ENCODE measurements around the gene HLA-DRB1.
"Not testable (repeated sequence)": the region's sequence is repeated elsewhere in the genome, so short reads cannot be mapped to it uniquely, and the experiment has no call there.

HLA-DRB1 gene

DNA sequence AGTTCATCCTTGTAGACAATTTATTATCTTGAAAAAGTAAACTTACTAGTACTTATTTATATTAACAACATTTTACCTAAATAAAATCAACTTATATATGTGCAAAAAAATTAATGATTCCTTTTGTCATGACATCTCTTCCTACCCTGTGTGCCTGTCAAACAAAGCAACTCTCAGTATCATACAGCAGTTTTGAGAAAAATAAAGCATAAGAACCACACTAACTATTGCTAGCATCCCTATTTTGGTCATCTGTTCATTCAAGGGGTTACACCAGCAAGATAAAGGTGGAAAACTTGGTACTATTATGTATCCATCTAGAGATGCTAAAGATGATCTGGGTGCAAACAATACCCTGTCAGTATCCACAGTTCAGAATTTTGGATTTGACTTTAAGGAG lies 7.4 kb upstream of the HLA-DRB1 start:
- H3K4me1 ChIP-seq (ENCODE audit: insufficient read depth, low read length): no peaks in the 10 kb centered on the region
- no peaks in the 10 kb centered on the region for H3K9me3 ChIP-seq (ENCODE audit: control insufficient read depth, insufficient read depth, low read length)
- H3K9ac ChIP-seq (ENCODE audit: low read depth, low read length): no peak overlapping the region
- no peaks in the 10 kb centered on the region for H3K36me3 ChIP-seq (ENCODE audit: insufficient read depth, low read length)

- not testable (repeated sequence) for H3K36me3 ChIP-seq (ENCODE audit: insufficient read depth, low read length); H3K9me3 ChIP-seq (ENCODE audit: control insufficient read depth, insufficient read depth, low read length); H3K4me1 ChIP-seq (ENCODE audit: insufficient read depth, low read length); H3K9ac ChIP-seq (ENCODE audit: low read depth, low read length)
Observed at GRCh38 chr6:32590713-32591112, 1.1 kb upstream of the HLA-DRB1 start.

DNA sequence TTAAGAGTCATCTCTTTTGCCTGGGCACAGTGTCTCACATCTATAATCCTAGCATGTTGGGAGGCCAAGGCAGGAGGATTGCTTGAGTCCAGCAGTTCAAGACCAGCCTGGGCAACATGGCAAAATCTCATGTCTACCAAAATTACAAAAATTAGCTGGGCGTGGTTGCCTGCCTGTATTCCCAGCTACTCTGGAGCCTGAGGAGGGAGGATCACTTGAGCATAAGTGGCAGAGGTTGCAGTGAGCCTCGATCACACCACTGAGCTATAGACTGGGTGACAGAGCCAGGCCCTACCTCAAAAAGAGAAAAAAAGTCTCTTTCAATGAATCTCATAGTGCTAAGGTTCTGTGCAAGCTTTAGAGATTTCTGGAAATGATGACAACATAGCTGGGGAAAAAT lies 1.5 kb downstream of the HLA-DRB1 start:
- no peaks in the 10 kb centered on the region for H3K9me3 ChIP-seq (ENCODE audit: control insufficient read depth, insufficient read depth, low read length)
- H3K36me3 ChIP-seq (ENCODE audit: insufficient read depth, low read length): no peaks in the 10 kb centered on the region
- H3K4me1 ChIP-seq (ENCODE audit: insufficient read depth, low read length): no peaks in the 10 kb centered on the region

DNA sequence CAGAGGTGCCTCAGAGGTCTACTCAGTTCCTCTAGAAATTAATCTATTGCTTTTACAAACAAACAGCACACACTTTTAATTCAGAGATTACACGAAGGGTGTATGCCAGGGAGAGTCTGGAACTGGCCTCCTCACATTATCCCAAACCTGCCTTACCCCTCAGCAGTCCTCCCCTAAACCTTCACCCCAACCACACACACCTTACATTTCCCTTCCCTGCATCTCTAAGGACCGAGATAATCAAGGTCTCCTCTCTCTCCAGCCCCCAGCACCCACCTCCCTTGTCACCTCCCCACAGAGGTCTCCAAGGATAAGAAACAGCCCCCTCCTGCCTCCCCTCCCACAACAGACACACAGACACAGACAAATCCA lies 6.1 kb downstream of the HLA-DRB1 start:
- no peaks in the 10 kb centered on the region for H3K36me3 ChIP-seq (ENCODE audit: insufficient read depth, low read length)
- H3K9me3 ChIP-seq (ENCODE audit: control insufficient read depth, insufficient read depth, low read length): no peaks in the 10 kb centered on the region
- no peak overlapping the region for H3K9ac ChIP-seq (ENCODE audit: low read depth, low read length)
- H3K4me1 ChIP-seq (ENCODE audit: insufficient read depth, low read length): no peaks in the 10 kb centered on the region

More for the DNA sequence above, 1.5 kb downstream of the HLA-DRB1 start:
- no peak overlapping the region for H3K9ac ChIP-seq (ENCODE audit: low read depth, low read length)

DNA sequence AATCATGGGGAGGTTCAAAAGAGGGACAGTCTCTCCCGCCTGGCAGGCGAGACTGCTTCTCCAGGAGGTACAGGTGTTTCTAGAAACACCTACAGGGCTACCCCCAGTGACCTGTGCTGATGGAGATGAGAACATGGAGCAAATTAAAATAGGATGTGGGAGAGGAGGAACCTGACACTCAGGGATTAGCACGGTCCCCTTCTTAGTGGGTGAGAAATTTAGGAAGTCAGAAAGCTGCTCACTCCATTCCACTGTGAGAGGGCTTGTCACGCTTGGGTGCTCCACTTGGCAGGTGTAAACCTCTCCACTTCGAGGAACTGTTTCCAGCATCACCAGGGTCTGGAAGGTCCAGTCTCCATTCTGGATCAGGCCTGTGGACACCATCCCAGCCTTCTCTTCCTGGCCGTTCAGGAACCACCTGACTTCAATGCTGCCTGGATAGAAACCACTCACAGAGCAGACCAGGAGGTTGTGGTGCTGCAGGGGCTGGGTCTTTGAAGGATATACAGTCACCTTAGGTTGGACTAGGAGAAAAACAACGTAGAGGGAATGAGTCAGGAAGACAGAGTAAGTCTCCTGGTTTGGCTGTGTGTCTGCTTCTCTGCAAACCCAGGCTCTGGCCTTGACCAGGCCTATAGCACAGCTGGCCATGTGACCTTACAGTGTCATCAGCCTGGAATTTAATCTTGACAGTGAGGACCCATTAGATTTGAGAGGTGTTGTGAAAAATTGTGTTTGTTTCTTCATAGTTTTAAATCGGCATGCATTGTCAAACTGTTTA lies 8.1 kb downstream of the HLA-DRB1 start:
- H3K36me3 ChIP-seq (ENCODE audit: insufficient read depth, low read length): no peaks in the 10 kb centered on the region
- no peaks in the 10 kb centered on the region for H3K9me3 ChIP-seq (ENCODE audit: control insufficient read depth, insufficient read depth, low read length)
- no peaks in the 10 kb centered on the region for H3K4me1 ChIP-seq (ENCODE audit: insufficient read depth, low read length)
- no peak overlapping the region for H3K9ac ChIP-seq (ENCODE audit: low read depth, low read length)

- H3K4me1 ChIP-seq (ENCODE audit: insufficient read depth, low read length): no peaks in the 10 kb centered on the region
- no peak overlapping the region for H3K9ac ChIP-seq (ENCODE audit: low read depth, low read length)
- no peaks in the 10 kb centered on the region for H3K9me3 ChIP-seq (ENCODE audit: control insufficient read depth, insufficient read depth, low read length)
- no peaks in the 10 kb centered on the region for H3K36me3 ChIP-seq (ENCODE audit: insufficient read depth, low read length)
Observed at GRCh38 chr6:32580593-32580992, 9.1 kb downstream of the HLA-DRB1 start.

DNA sequence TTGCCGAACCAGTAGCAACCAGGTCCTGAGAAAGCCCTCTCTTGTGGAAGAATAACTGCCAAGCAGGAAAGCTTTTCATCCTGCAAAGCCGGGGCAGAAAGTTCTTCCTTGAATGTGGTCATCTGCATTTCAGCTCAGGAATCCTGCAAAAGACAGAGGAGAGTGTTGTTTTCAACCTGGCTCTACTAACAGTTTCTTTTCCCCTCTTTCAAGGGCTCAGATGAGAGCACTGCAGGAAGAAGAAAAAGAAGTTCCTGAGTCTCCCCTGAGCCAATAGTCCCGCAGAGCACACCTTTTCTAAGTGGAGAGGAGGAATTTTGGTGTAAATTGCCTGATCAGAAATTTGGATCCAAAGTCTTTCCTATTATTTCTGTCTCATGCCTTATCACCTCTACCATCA lies 10.7 kb downstream of the HLA-DRB1 start:
- Histone ChIP-seq H3K4me1 (ENCODE audit: insufficient read depth, low read length) (no peaks in the 10 kb centered on the region), H3K9ac (ENCODE audit: low read depth, low read length) (no peak overlapping the region), H3K9me3 (ENCODE audit: control insufficient read depth, insufficient read depth, low read length) (no peaks in the 10 kb centered on the region), H3K36me3 (ENCODE audit: insufficient read depth, low read length) (no peaks in the 10 kb centered on the region)

- not testable (repeated sequence) for H3K4me1 ChIP-seq (ENCODE audit: insufficient read depth, low read length); H3K9ac ChIP-seq (ENCODE audit: low read depth, low read length); H3K36me3 ChIP-seq (ENCODE audit: insufficient read depth, low read length); H3K9me3 ChIP-seq (ENCODE audit: control insufficient read depth, insufficient read depth, low read length)
Observed at GRCh38 chr6:32577493-32577892, 12.2 kb downstream of the HLA-DRB1 start.

DNA sequence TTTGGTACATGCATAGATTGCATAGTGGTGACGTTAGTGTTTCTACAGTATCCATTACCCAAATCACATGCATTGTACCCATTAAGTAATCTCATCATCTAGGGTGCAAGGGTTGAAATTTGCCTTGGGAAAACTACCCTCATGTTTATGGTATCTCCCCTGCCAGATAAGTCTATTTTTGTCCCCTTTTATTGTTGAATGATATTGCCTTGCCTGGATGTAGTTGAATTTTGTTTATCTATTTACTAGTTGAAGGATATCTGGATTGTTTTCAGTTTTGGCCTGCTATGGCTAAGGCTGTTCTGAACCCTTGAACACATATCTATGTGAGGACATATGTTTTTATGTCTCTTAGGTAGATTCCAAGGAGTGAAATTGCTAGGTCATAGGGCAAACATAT lies 13.4 kb downstream of the HLA-DRB1 start:
- Histone ChIP-seq H3K9me3 (ENCODE audit: control insufficient read depth, insufficient read depth, low read length) (no peaks in the 10 kb centered on the region), H3K4me1 (ENCODE audit: insufficient read depth, low read length) (no peaks in the 10 kb centered on the region), H3K36me3 (ENCODE audit: insufficient read depth, low read length) (no peaks in the 10 kb centered on the region), H3K9ac (ENCODE audit: low read depth, low read length) (no peak overlapping the region)

GRCh38 chr6:32570363-32570905 lies 19.2 kb downstream of the HLA-DRB1 start:
- H3K9me3 ChIP-seq (ENCODE audit: control insufficient read depth, insufficient read depth, low read length): no peaks in the 10 kb centered on the region
- H3K4me1 ChIP-seq (ENCODE audit: insufficient read depth, low read length): no peaks in the 10 kb centered on the region
- no peak overlapping the region for H3K9ac ChIP-seq (ENCODE audit: low read depth, low read length)
- no peaks in the 10 kb centered on the region for H3K36me3 ChIP-seq (ENCODE audit: insufficient read depth, low read length)

- Histone ChIP-seq H3K4me1 (ENCODE audit: insufficient read depth, low read length) (no peaks in the 10 kb centered on the region), H3K36me3 (ENCODE audit: insufficient read depth, low read length) (no peaks in the 10 kb centered on the region), H3K9ac (ENCODE audit: low read depth, low read length) (no peak overlapping the region), H3K9me3 (ENCODE audit: control insufficient read depth, insufficient read depth, low read length) (no peaks in the 10 kb centered on the region)
Observed at GRCh38 chr6:32568561-32568960, 21.1 kb downstream of the HLA-DRB1 start.

GRCh38 chr6:32566957-32567356 lies 22.7 kb downstream of the HLA-DRB1 start:
- Histone ChIP-seq H3K4me1 (ENCODE audit: insufficient read depth, low read length) (no peaks in the 10 kb centered on the region), H3K36me3 (ENCODE audit: insufficient read depth, low read length) (no peaks in the 10 kb centered on the region), H3K9ac (ENCODE audit: low read depth, low read length) (no peak overlapping the region), H3K9me3 (ENCODE audit: control insufficient read depth, insufficient read depth, low read length) (no peaks in the 10 kb centered on the region)

DNA sequence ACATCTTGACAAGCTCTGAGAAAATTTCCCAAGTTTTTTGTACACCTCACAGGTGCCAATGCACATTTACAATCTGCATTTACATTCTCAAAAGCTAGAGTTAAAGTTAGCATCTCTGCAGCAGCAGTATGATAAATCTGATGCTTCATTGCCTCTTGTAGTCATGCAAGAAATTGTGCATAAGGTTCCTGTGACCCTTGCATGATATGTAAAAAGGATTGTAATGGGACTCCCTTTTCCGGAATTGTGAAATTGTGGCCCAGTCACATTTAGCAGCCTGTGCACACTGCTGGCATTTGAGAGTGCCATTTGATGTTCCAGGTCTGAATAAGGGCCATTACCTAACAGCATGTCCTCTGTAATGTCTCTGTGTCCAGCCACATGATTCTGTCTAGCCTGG lies 24.1 kb downstream of the HLA-DRB1 start:
- no peaks in the 10 kb centered on the region for H3K9me3 ChIP-seq (ENCODE audit: control insufficient read depth, insufficient read depth, low read length)
- H3K9ac ChIP-seq (ENCODE audit: low read depth, low read length): no peak overlapping the region
- no peaks in the 10 kb centered on the region for H3K4me1 ChIP-seq (ENCODE audit: insufficient read depth, low read length)
- H3K36me3 ChIP-seq (ENCODE audit: insufficient read depth, low read length): no peaks in the 10 kb centered on the region

DNA sequence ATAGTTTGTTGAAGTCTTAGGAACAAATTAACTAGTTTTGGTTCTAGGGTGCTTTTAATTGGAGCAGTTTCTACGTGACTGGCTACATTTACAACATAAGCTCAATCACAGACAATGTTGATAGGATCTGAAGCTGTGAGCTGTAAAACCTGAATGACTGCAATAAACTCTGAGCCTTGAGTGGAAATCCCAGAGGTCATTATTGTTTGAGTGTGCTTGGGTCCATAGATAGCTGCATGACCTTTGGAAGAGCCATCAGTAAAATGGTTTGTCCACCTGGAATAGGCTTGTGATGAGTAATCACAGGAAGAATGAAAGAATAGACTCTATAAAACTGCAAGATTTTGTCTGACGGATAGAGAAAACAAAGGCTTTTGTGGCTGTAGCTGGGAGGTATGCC lies 26.7 kb downstream of the HLA-DRB1 start:
- Histone ChIP-seq H3K4me1 (ENCODE audit: insufficient read depth, low read length) (no peaks in the 10 kb centered on the region), H3K9me3 (ENCODE audit: control insufficient read depth, insufficient read depth, low read length) (no peaks in the 10 kb centered on the region), H3K9ac (ENCODE audit: low read depth, low read length) (no peak overlapping the region), H3K36me3 (ENCODE audit: insufficient read depth, low read length) (no peaks in the 10 kb centered on the region)

- no peaks in the 10 kb centered on the region for H3K36me3 ChIP-seq (ENCODE audit: insufficient read depth, low read length)
- no peaks in the 10 kb centered on the region for H3K4me1 ChIP-seq (ENCODE audit: insufficient read depth, low read length)
- no peak overlapping the region for H3K9ac ChIP-seq (ENCODE audit: low read depth, low read length)
- H3K9me3 ChIP-seq (ENCODE audit: control insufficient read depth, insufficient read depth, low read length): no peaks in the 10 kb centered on the region
Observed at GRCh38 chr6:32559747-32560146, 29.9 kb downstream of the HLA-DRB1 start.

All from ES-I3 (cell line).